Measurements from ENCODE around the gene MAN2A2.

The MAN2A2 gene

DNA sequence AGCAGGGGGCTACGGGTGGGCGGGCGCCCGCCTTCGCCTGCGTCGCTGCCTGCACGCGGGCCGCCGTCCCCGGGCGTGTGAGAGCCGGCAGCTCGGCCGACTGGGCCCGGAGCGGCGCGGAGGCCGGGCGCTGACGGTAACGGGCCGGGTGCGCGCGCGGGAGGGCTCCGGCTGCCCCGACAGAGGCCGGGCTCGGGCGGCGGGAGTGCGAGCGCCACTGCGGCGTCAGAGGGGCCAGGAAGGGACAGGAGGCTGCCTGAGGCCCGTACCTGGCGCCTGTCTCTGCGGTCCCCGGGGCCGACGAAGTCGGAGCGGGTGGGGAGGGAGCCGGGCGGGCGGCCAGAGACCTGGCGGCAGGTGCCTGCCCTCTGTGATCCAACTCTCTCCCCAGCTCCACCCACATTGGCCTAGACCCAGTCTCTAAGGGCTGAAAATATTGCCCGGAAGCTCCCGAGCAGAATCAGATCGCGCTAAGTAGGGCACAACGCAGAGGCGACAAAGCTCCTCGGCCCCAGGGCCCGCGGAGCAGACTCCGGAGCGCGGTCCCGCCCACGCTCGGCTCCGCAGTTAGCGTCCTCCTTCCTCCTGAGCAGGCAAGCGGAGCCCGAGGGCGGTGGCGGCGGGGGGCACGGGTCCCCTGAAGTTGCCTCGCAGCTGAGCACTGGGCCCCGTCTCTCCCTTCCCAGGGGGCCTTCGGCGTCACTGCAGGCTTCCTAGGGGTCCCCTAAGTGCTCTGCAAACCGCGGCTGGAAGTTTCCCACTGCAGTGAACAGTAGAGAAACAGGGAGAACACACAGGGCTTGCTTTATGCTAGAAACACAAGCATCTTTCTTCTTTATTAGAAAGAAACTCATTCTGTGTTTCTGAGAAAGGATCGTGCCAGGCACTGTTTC, at the start of gene MAN2A2:
Gene MAN2A2 (plus strand): TSS at position 463 of the 893 bp plus-strand sequence. CDS start 906 bp downstream, outside the sequence.
- no peak for DNase-seq (ENCODE audit: low read depth)

DNA sequence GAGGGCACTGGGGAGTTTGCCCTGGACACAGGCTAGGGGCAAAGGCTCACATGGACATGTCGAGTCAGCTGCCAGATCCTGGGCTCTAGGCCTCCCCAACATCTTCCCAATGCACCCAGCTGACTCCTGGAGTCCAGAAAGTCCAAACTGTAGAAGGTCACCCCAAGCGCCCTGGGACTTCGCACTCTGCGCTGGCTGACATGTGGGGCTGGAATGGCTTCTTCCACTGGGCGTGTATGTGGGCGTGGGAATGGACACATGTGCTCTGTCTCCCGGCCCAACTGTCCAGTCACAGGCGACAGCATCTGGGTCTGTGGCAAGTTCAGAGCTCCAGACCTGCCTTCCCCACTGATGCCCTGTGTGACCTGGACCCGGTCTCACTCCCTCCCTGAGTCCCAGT, 48.0 kb upstream of the MAN2A2 start:
- no peak for DNase-seq (ENCODE audit: low read depth)

DNA sequence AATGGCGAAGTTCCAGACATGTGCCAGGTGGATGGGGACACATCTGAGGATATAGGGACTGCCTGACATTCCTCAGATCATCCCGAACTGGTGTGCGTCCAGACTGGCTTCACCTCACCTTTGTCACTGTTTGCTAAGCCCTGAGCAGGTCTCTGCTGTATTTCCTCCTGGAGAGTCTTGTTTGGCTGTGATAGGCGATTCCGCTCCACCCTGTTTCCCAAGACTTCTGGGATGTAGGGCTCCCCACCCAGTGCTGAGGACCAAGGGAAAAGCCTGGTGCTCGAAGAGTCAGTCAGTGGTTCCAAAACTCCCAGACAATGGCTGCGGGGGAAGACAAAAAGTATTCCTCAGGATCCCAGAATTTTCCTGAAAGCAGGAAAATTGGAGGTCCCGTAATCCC, 45.8 kb upstream of the MAN2A2 start:
- DNase-seq (ENCODE audit: low read depth) = no peak

DNA sequence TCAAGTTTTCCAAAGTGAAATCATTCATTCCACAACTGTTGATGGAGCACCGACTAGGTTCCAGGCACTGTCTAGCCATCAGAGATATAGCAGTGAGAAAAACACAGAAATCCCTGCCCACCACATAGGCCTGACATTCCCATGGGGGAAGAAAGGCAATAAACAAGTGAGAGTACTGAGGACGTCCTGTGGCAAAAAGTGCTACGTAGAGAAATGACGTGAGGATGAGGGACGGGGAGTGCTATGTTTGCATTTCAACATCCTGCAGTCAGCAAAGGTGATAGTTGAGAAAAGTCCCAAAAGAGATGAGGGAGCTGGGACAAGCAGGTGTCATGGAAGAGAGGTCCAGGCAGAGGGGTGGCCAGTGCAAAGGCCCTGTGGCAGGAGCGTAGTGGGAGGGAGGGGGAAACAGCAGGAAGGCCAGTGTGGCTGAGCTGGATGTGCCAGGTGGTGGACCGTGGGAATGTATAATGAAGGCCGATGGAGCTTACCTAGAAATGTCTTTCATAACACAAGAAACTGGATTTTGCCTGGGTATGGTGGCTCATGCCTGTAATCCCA, 45.1 kb upstream of the MAN2A2 start:
- no peak for DNase-seq (ENCODE audit: low read depth)

DNA sequence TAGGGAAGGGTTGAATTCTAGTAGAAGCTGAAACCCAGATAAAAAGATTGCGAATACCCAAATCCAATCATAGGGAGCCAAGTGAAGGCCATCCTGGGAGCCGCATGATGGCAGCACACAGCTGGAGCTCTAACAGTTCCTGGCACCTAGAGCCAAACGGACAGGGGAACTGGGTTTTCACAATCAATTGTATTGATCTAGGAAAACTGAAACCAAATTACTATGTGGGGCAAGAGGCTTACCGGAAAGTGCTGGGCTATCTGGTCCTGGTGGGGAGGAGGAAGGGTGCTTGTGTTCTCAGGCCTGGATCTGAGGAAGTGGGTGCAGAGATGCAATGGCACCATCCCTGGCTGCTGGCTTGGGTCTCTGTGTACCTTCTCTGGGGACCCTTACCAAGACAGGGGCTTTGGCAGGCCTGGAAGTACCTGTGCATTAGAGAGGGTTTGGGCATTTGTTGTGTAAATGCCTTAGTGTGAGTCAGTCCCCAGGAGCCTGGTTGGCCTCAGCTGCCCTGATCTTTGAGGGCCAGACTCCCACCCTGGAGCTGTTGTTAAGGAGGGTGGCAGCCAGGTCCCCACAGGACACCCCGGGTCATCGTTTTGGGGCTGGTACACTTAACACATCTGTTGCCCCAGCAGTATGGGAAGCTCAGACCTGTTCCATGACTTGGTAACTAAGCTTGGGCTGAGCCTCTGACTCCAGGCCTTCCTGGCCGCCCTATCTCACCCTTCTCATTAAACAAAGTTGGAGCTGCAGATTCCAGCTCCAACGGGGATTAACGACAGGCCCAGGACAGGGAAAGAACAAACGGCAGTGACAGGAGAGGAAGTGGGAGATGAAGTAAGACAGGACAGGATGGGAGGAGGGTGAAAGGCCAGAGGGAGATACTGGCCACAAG, 43.6 kb upstream of the MAN2A2 start:
- DNase-seq (ENCODE audit: low read depth) = no peak

DNA sequence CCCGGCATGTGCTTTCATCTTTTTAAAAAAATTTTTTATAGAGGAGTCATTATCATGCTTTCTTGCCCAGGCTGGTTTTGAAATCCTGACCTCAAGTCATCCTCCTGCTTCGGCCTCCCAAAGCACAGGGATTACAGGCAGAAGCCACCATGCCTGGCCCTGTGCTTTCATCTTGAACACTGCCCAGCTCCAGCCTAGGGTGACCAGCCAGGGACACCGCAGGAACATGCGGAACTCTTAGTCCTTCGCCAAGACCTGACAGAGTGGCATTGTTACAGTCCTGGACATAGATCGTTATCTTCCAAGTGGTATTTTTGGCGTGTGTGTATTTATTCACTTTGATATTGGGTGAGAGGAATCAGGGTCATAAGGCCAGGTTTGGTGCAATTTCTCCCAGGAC, 42.7 kb upstream of the MAN2A2 start:
- no peak for DNase-seq (ENCODE audit: low read depth)

DNA sequence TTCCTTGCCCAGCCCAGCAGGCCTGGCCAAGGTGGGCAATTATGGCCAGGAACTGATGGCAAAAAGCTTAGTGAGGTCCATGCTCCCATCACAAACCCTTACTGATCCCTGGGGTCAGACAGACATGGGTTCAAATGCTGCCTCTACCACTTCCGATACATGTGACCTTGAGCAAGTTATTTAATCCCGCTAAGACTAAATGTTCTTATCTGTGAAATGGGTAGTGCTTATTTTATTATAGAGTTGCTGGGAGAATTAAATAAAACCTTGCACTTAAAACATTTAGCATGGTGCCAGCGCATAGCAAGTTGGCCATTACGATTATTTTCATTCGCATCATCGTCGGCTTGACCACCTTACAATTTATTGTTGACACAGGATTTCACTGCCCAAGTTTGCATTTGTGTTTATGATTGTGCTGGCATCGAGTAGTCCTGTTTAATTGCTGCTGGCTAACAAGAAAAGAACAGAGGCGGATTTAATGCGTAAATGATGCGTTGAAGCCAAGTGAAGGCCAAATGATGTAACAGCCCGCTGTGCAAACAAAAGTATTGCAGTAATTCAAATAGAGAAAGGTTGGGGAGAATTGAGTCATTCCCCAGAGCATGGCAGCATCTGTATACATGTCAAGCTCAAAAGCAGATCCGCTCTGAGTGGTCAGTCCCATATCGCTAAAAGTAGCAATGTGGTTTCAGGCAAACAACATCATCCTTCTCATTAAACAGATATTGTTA, 42.0 kb upstream of the MAN2A2 start:
- peak; percentile 43 for DNase-seq (ENCODE audit: low read depth)

DNA sequence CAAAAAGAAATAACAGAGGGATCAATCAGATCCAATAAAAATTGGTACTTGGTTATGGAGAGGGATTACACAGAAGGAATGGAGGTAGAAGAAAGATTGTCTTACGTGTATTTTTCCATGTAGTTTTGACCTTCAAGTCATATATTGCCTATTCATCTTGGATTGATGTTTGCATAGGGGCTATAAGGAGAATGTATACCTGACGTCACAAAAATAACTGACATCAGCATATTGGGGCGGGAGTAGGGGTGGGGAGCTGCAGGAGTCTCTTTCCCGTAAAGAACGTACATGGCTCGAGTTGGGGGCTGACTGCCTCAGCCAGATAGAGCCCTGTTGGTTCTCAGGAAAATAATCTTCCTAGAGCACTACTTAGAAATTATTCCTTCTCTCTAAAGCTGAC, 40.6 kb upstream of the MAN2A2 start:
- no peak for DNase-seq (ENCODE audit: low read depth)

DNA sequence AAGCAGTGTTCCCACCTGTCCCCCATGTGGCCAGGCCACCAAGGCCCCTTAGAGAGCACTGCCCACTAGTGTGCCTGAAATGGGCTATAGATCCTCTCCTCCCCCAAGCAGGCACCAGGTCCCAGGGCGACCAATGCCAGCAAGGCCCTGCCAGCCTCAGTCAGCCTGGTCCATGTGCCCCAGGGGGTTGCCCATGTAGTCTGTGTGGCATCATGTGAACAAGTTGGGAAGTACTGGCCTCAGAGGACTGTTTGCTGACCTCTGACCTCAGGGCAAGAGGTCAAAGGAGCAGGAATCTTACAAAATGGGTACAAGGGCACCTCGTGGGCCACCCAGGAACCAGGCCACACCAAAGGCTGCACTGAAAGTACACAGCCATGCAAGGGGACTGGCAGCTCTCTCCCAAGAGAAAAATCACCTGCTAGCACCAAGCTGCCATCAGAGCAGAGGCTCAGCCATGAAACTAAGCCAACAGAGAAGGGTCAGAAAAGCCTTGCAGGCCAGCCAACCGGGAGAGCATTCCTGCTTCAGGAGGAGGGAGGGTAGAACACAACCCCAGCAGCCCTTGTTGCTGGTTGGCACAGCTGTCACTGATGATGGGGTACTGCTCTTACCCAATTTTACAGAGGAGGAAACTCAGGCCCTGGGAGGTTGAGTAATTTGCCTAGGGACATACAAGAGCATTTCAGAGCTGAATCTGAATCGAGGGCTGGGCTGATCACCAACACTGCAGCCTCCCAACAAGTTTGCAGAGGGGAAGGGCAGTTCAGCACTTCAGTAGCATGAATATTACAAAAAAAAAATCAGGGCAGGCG, 39.9 kb upstream of the MAN2A2 start:
- no peak for DNase-seq (ENCODE audit: low read depth)

DNA sequence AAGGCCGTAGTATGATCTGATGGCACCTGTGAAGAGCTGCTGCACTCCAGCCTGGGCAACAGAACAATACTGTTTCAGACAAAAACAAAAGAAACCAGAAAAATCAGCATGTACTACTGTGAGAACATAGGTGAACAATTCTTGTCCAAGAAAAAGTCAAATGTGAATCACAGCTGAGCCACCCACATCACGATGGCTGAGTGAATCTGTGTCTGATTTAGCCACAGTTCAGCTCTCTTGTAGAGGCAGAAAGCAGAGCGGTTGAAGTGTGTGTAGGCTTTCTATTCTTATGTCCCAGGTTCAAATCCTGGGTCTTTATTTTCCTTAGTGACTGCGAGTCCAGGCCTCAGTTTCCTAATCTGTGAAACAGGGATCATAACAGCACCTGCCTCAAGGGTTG, 39.1 kb upstream of the MAN2A2 start:
- no peak for DNase-seq (ENCODE audit: low read depth)

DNA sequence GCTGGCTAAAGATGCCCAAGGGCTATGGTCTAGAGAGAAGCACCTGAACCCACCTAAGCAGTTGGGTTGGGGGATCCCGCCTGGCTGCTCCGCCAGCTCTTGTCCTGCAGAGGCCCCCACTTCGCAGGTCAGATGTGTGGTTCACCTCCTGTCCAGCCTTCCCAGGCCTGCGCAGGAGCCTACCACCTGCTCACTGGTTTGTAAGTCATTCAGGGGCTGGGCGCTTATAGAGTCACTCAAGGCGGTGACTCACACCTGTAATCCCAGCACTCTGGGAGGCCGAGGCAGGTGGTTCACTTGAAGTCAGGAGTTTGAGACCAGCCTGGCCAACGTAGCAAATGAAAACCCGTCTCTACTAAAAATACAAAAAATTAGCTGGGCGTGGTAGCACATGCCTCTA, 38.6 kb upstream of the MAN2A2 start:
- DNase-seq (ENCODE audit: low read depth) = peak; percentile 17

DNA sequence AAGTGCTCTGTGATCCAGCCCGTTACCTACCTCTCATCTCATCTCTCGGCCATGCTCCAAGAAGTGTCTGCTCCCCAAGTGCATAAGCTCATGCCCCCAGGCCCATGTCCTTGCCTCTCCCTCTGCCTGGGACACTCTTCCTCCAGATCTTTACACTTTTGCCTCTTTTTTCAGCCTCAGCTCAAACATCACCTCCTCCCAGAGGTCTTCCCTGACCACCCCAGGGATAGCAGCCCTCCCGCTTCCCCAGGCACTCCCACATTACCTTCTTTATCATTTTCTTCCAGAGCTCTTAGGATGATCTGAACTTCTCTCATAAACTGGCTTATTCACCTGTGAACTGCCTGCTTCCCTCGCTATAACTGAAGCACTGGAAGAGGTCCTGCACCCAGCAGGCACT, 37.4 kb upstream of the MAN2A2 start:
- DNase-seq (ENCODE audit: low read depth) = no peak

DNA sequence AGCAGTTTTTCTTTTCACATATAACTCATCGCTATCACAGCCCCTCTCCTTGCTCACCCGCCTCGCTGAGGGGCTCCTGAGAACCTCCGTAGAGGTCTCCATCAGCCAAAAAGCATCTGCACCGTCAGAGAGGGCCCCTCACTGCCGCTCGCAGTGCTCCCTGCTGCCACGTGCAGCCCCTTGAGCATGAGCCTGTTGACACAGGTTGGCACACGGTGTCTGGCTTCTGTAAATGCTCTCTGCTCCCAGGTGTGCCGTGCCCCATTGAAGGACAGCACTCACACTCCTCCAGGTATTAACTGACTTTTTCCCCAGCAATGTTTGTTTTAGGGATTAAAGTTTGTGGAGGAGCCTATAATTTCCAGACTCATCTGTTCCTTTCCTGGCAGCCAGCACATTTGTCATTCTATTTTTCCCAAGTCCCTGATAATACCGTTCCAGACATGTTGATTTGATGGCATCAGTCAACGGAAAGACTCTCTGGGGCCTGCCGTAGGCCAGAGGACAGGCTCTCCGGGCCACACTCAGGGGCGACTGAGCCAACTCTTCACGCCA, 36.9 kb upstream of the MAN2A2 start:
- DNase-seq (ENCODE audit: low read depth) = no peak

DNA sequence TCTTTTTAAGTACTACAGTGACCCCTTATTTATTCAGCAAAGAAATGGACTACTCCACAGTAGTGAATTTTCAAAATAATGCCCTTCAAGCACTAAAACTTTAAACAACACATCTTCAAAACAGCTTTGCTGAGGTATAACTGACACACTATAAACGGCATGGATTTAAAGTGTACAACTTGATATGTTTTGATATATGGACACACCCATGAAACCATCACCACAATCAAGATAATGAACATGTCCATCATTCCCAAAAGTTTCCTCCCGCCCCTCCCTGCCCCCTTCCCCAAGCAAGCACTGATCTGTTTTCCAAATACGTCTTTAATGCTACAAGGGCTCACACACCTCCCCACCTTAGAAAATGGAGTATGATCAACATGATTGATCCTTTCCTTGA, 36.3 kb upstream of the MAN2A2 start:
- no peak for DNase-seq (ENCODE audit: low read depth)

DNA sequence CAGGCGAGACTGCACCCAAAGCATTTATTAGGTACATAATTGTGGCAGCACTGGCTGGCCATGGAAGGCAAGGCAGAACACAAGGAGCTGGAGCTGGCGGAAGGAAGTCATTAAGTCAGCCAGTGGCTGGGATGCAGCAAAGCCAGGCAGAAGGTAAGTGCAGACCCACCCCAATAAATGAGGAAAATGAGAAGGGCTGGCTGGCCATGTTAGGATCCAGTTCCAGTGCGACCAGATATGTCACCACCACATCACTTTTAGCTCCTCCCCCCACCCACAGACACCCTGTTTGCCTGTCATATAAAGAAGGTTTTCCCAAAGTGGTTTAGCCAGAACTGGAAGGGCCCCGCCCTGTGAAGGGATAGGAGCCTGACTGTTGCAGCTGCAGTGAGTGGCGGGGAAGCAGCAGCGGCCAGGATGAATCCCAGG, 34.8 kb upstream of the MAN2A2 start, which contains the start of gene FURIN:
Gene FURIN (plus strand): TSS at position 328 of the 429 bp plus-strand sequence. CDS start 7,153 bp downstream, outside the sequence.
- DNase-seq (ENCODE audit: low read depth) = no peak

DNA sequence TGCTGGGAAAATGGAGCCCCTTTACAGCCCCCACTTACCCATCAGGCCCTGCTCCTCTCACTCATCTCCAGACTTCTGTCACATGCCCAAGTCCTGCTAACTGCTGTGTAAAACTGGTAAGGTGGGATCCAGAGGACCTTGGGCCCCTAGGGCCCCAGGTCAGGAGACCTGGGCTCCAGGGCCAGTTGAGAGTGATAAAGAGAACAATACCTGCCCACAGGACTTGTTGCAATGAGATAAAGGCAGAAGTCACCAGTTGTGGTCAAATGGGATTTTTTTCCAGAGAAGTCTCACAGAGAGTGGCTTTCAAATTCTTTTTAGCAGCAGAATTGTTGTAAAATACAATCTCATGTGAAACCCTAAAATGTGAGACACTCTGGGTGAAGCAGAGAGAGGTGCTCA, 34.0 kb upstream of the MAN2A2 start:
- DNase-seq (ENCODE audit: low read depth) = no peak

DNA sequence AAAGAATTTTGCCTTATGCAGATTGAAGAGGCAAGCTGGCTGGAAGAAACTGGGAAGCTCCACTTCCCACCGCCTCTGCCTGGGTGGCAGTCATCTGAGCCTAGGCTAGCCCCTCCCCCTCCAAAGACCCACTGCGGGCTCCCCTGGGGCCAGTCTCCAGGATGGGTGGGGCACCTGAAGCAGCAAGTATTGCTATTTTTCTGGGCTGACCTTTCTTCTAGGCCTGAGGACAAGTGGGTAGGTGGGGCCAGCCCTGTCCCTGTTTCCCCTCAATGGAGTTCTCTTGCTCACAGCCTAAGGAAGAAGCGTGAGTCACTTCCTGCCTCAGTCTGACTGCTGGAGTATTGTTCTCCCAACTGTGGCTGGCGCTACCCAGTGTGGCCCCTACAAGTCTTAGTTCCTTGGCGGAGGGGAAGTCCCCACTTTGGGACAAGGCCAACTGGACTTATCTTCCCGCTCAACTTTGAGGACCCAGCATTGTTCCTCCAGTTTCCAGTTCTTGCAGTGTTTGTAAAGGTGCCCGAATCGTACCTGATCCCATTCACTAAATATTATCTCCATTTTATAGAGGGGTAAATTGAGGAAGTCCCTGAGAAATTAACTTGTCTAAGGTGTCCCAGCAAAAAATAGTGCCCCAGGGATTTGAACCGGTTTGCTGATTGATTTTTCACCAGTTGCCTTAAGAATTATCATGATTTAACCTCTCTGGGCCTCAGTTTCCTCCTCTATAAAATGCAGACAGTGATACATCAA, 33.3 kb upstream of the MAN2A2 start:
- DNase-seq (ENCODE audit: low read depth) = peak; percentile 87

DNA sequence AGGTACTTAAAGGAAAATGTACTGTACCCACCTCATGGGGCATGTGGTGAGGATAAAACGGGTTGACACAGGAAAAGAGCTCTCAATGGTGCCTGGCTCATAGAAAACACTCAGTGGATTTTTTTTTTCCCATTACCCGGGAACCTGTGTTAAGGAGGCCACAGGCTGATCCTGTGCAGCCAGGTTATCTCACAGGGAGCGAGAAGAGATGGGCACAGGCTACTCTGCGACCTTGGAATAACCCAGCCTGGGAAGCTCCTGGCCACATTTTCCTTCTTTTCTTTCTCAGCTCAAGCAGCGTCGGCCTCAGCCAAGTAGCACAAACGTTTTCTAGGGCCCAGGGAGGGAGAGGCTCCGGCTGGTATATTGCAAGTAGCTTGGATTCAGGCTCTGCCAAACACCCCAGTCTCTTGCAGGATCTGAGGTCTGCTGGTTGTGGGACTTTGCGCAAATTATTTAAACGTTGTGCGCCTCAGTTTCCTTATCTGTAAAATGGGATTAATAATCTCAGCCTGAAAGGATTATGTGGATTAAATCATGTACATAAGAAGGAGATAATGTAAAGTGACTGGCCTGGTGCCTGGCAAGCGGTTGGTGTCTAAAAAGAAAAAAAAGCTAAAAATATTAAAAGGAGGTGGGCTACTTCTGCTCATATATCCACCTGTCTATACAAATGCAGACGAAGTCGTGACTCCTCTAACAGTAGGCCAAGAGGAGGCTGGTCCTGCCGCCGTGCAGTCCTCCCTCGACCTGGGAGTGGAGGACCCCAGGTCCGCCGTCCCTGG, 32.6 kb upstream of the MAN2A2 start:
- DNase-seq (ENCODE audit: low read depth) = peak; percentile 40

DNA sequence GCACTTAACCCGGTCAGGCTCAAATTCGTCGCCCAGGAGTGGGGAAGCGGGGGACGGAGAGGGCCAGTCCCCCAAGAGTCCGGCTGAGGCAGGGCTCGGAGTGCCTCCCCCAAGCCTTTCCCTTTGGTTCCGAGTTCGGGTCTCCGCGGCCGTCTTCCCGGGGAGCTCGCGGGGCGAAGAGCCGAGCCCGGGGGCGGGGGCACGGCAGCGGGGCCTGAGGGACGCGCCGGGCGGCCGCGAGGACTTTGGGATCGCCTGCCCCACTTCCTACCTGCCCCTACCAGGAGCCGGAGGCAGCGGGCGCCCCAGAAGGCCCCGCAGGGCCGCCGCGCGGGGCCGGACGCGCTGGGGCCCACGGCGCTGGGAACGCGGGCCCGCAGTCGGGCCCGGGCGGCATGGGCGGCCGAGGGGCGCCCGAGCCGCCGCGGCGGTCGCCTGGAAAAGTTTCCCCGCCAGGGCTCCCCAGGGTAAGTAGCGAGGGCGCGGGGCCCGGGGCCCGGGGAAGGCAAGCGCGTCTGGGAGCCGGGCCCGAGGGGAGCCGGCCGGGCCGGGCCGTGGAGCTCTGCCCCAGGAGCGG, 31.9 kb upstream of the MAN2A2 start:
- DNase-seq (ENCODE audit: low read depth) = peak; percentile 17

Data from iris pigment epithelial cell (primary cell).